ENCODE data around the gene ABCB10. TPM values are rescaled to one million over a fixed set of nuclear protein-coding genes. Genes with fewer than 3 reads are reported as not detected.
"Not testable (repeated sequence)": the region's sequence is repeated elsewhere in the genome, so short reads cannot be mapped to it uniquely, and the experiment has no call there.

Gene ABCB10
- total RNA-seq, 1 donor from 2014 or later: 11.3 TPM

GRCh38 chr1:229570891-229571516 is 12.5 kb upstream of the ABCB10 start:
- no peak for ATAC-seq

DNA sequence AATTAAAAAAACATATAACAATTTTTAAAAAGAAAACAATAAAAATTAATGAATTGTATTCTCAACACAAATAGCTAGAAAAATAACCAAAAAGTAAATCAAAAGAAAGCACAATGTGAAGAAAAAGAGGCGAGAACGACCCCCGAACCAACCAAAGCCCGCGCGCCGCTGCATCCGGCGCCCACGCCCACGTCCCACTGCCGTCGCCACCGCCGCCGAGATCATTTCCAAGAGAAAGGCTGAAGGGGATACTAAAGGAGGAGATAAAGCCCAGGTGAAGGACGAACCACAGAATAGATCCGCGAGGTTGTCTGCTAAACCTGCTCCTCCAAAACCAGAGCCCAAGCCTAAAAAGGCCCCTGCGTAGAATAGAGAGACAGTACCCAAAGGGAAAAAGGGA is 11.8 kb upstream of the ABCB10 start:
- no peak for ATAC-seq

DNA sequence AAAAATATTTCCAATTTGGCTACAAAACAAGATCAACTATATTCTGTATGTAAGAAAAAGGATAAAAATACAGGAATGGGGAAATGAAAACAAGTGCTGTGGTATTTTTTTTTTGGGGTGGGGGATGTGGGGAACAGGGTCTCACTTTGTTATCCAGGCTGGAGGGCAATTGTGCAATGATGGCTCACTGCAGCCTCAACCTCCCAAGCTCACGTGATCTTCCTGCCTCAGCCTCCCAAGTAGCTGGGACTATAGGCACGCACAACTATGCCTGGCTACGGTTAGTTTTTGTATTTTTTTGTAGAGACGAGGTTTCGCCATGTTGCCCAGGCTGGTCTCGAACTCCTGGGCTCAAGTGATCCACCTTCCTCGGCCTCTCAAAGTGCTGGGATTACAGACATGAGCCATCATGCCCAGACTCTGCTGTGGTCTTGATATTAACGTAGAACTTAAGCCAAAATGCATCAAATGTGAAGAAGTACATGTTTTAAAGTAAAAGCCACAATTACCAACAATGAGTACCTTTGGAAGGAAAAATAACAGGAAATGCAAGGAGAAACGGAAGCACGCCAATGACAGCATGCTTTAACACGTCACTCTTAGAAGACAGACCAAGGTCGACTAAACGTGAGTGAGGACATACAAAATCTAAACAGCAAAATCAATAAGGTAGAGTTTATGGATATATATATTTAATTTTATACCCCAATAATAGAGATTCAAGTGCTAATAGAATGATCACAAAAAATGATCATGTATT is 8.8 kb upstream of the ABCB10 start:
- ATAC-seq: no peak

DNA sequence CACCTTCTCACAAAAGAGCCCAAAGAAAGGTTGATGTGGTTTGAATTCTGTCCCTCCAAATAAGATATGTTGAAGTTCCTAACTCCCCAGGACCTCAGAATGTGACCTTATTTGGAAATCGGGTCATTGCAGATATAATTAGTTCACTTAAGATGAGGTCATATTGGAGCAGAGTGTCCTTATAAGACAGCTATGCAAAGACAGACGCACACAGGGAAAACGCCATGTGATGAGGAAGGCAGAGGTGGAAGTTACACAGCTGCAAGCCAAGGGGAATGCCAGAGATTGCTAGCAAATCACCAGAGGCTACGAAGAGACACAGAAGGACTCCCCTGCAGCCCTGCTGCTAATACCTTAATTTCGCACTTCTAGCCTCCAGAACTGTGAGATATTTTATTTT is 5.2 kb upstream of the ABCB10 start:
- ATAC-seq: no peak

GRCh38 chr1:229563241-229563640 is 4.7 kb upstream of the ABCB10 start:
- ATAC-seq: no peak

DNA sequence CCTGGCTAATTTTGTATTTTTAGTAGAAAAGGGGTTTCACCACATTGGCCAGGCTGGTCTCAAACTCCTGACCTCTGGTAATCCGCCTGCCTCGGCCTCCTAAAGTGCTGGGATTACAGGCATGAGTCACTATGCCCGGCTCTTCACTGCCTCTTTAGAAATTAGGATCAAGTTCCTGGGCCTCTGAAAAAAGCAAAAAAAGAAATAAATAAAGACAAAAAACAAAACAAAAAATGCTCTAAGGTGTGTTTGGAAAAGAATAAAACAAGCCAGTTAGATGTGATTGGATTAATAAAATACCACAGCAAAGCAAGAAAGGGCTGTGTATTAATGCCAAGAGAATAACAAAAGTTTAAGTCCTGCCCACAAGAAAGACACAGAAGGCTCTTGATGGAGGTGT is 4.2 kb upstream of the ABCB10 start:
- ATAC-seq: no peak

DNA sequence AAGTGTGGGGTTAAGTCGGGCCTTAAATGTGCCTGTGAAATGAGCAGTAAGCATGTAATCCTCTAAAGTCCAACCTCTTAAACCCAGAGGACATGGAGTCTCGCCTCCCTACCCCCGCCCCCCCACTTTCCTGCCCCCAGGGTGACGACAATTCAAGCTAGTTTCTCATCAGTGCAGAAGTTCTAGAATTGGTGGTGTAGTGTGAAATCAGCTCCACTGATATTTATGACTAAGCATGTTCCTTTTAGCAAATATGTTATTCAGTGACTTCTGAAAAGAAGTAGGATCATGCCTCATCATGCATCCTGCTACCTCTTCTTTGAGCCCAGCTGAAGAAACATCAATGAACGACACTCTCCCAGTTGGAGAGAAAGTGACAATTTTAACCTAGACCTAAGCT is 2.6 kb upstream of the ABCB10 start:
- ATAC-seq: no peak

- ATAC-seq: not testable (repeated sequence)
Observed at GRCh38 chr1:229560124-229560523, 1.6 kb upstream of the ABCB10 start.

GRCh38 chr1:229559336-229559801 is 862 bp upstream of the ABCB10 start:
- ATAC-seq: not testable (repeated sequence)

DNA sequence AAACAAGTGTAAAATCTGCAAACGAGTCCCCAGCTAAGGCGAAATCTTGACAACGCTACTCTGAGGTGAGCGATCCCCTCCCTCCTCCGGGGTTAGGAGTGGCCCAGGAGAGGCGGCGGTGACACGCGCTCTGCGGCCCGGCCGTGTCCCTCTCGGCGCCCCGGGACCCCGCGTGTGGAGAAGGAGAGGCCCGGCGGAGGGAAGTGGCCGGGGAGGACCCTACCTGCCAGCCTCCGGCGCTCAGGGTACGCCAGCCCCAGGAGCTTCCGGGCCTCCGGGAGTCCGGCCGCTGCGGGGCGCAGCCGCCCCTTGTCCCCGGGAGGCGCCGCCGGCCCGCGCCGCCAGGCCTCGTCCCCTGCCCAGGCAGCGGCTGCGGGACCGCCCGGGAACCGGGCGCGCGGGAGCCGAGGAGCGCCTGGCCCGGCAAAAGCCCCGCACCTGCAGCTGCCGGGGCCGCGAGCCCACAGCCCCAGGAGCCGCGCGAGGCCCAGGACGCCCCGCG is 543 bp downstream of the ABCB10 start:
- peak; percentile 20 for ATAC-seq

- ATAC-seq: no peak
Observed at GRCh38 chr1:229557200-229557850, 1.2 kb downstream of the ABCB10 start.

DNA sequence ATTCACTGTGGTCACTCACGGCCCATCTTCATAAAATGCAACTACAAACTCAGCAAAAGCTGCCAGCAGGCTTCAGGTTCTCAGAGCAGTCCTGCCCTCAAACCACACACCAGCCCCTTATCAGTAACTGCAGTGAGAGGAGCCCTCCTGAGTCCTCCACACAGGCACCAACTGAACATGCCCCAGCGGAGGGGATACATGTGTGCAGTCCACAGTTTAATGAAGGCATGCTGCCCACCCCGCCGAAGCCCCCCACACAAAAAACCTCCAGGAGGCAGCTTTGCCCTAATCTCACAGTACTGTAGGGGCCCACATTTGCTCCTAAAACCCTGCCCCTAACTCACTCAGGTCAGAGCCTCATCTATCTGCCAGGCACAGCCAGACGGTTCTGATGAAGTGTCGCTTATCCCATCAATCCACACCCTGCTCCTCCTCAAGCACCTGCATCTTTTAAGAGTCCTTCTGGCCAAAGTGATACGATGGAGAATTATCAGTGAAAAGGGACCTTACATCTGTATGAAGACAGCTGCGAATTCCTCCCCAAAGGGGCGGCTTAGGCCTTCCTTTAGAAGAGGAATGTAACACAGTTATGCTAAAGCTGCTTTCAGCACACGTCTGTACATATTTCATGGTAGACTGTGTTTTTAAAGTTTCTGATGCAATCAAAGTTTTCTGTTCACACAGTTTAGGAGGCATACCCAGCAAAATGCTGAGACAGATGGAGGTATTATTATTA is 3.5 kb downstream of the ABCB10 start:
- ATAC-seq: no peak

- ATAC-seq: no peak
Observed at GRCh38 chr1:229553621-229554130, 4.8 kb downstream of the ABCB10 start.

GRCh38 chr1:229552732-229553131 is 5.8 kb downstream of the ABCB10 start:
- ATAC-seq: no peak

DNA sequence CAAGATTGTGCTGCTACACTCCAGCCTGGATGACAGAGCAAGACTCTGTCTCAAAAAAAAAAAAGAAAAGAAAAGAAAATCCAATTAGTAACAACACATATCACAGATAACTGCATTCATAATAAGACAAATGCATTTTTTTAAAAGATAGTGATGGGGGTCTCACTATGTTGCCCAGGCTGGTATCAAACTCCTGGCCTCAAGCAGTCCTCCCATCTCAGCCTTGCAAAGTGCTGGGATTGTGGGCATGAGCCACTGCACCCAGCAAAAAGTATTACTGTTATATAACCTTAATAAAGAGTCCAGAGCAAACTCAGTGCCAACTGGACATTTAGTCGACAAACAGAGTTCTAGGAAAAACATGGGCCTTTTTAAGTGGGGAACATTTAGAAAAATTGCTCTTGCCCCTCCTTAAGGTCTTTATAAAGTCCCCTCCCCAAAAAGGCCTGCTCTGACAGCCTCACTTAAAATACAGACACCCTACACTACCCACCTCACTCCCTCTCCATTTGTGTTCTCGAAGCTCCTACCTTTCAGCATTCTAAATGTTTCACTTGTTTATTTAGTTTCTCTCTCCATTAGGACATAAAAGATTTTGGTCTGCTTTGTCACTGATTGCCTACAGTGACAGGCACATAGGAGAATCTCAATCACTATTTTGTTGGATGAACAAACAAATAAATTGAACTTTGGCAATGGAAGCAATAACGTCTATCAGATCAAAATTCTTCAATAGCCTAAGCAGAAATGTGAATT is 7.5 kb downstream of the ABCB10 start:
- ATAC-seq: no peak

- no peak for ATAC-seq
Observed at GRCh38 chr1:229547542-229547941, 11.0 kb downstream of the ABCB10 start.

GRCh38 chr1:229544587-229544986 is 13.9 kb downstream of the ABCB10 start:
- no peak for ATAC-seq

GRCh38 chr1:229539863-229540506 is 18.5 kb downstream of the ABCB10 start:
- ATAC-seq: no peak

DNA sequence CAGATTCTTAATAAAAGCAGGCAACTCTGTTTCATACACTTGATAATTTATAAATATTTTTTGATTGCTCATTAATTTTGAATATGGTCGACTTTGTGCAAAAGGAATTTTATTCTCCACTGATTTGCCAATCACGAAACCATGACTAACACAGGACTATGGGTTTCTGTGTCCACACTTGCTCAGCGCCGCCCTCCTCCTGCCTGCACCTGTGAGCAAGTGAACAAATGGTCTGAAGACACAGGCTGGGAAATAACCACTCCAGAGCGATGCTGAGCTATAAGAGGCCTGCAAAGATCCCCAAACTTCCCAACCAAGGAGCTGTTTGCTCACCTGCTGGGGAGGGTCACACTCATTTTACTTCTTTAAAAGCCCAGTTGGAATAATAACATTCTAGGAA is 19.6 kb downstream of the ABCB10 start:
- peak; percentile 96 for ATAC-seq

DNA sequence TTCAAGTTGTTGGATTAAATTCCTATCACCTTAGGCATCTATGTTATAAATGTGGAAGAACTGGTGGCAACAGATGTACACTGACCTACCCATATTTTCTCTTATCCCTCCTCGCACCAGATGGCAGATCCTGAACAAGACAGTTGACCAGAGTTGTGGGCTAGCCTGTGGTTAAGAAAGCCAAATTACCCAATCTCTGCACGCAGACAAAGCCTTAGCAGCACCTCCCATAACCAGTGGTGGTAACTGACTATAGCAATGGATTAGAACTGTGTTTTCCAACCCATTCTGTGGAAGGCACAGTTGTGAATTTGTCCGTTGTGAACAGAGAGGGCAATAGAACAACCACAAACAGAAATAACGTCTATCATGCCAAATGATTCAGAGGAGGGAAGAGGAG is 20.6 kb downstream of the ABCB10 start:
- ATAC-seq: no peak

- ATAC-seq: no peak
Observed at GRCh38 chr1:229536982-229537381, 21.5 kb downstream of the ABCB10 start.
